DMS79 treated with DMSO at 0.1 percent for 48 hours (cell line): ENCODE results near the gene TWF2.
"Not testable (repeated sequence)": the region's sequence is repeated elsewhere in the genome, so short reads cannot be mapped to it uniquely, and the experiment has no call there.

Source experiments
- DNase-seq: peaks from one replicate; lab custom pipeline; 2025; lab: John Stamatoyannopoulos, UW

TWF2 gene

GRCh38 chr3:52238761-52239701 lies at the start of gene TWF2:
TSS of gene TWF2 (minus strand) at chr3:52239158. CDS start at chr3:52239016, 142 bp downstream.
- peak; percentile 11 for DNase-seq

- DNase-seq = no peak
Measured at GRCh38 chr3:52288674-52289073, 49.7 kb upstream of the TWF2 start.

GRCh38 chr3:52286777-52287110 lies 47.8 kb upstream of the TWF2 start:
- DNase-seq = no peak

GRCh38 chr3:52284051-52284450 lies 45.1 kb upstream of the TWF2 start:
- not testable (repeated sequence) for DNase-seq

GRCh38 chr3:52283306-52283705 lies 44.3 kb upstream of the TWF2 start:
- no peak for DNase-seq

GRCh38 chr3:52281981-52282801 lies 43.2 kb upstream of the TWF2 start:
- no peak for DNase-seq

GRCh38 chr3:52280050-52280461 lies 41.1 kb upstream of the TWF2 start:
- peak; percentile 83 for DNase-seq

- DNase-seq = peak; percentile 59
Measured at GRCh38 chr3:52279596-52279995, 40.6 kb upstream of the TWF2 start.

- peak; percentile 71 for DNase-seq
Measured at GRCh38 chr3:52278510-52279069, 39.6 kb upstream of the TWF2 start, which contains the start of gene WDR82. TSS of gene WDR82 (minus strand) at chr3:52278649. CDS start at chr3:52278361, 288 bp downstream.

- DNase-seq = no peak
Measured at GRCh38 chr3:52277972-52278509, 39.1 kb upstream of the TWF2 start.

GRCh38 chr3:52277071-52277964 lies 38.4 kb upstream of the TWF2 start:
- DNase-seq = peak; percentile 25

- not testable (repeated sequence) for DNase-seq
Measured at GRCh38 chr3:52274781-52275180, 35.8 kb upstream of the TWF2 start.

GRCh38 chr3:52272831-52273230 lies 33.9 kb upstream of the TWF2 start:
- no peak for DNase-seq

GRCh38 chr3:52272172-52272571 lies 33.2 kb upstream of the TWF2 start:
- DNase-seq = not testable (repeated sequence)

- no peak for DNase-seq
Measured at GRCh38 chr3:52270252-52270754, 31.3 kb upstream of the TWF2 start.

GRCh38 chr3:52269776-52270175 lies 30.8 kb upstream of the TWF2 start:
- DNase-seq = no peak

- no peak for DNase-seq
Measured at GRCh38 chr3:52268036-52268435, 29.1 kb upstream of the TWF2 start.

- no peak for DNase-seq
Measured at GRCh38 chr3:52265387-52265786, 26.4 kb upstream of the TWF2 start.

GRCh38 chr3:52262447-52262846 lies 23.5 kb upstream of the TWF2 start:
- DNase-seq = no peak

- no peak for DNase-seq
Measured at GRCh38 chr3:52259448-52259847, 20.5 kb upstream of the TWF2 start.

- no peak for DNase-seq
Measured at GRCh38 chr3:52259035-52259434, 20.1 kb upstream of the TWF2 start.
